DMS153 treated with DMSO at 0.1 percent for 48 hours (cell line): ENCODE results near the gene GPATCH2.
A peak's percentile ranks its signal among the peaks of the same experiment; 100 is the strongest.
"Not testable (repeated sequence)": the region's sequence is repeated elsewhere in the genome, so short reads cannot be mapped to it uniquely, and the experiment has no call there.

Source experiments
- DNase-seq: peaks from one replicate; lab custom pipeline; 2025; ENCODE audit not compliant: unreplicated experiment; lab: John Stamatoyannopoulos, UW

GPATCH2 gene

GRCh38 chr1:217526636-217527035 is 104.3 kb downstream of the GPATCH2 start:
- no peak for DNase-seq

- no peak for DNase-seq
Observed at GRCh38 chr1:217525773-217526490, 105.0 kb downstream of the GPATCH2 start.

GRCh38 chr1:217524787-217525520 is 105.9 kb downstream of the GPATCH2 start:
- no peak for DNase-seq

- DNase-seq: not testable (repeated sequence)
Observed at GRCh38 chr1:217523921-217524320, 107.0 kb downstream of the GPATCH2 start.

- no peak for DNase-seq
Observed at GRCh38 chr1:217522277-217522676, 108.6 kb downstream of the GPATCH2 start.

- no peak for DNase-seq
Observed at GRCh38 chr1:217521317-217521716, 109.6 kb downstream of the GPATCH2 start.

- no peak for DNase-seq
Observed at GRCh38 chr1:217506878-217507277, 124.0 kb downstream of the GPATCH2 start.

GRCh38 chr1:217498209-217498608 is 132.7 kb downstream of the GPATCH2 start:
- no peak for DNase-seq

- DNase-seq: no peak
Observed at GRCh38 chr1:217495249-217495648, 135.6 kb downstream of the GPATCH2 start.

GRCh38 chr1:217494767-217495166 is 136.1 kb downstream of the GPATCH2 start:
- no peak for DNase-seq

- peak; percentile 83 for DNase-seq
Observed at GRCh38 chr1:217493290-217493689, 137.6 kb downstream of the GPATCH2 start.

- no peak for DNase-seq
Observed at GRCh38 chr1:217484871-217485270, 146.0 kb downstream of the GPATCH2 start.

GRCh38 chr1:217482356-217483102 is 148.4 kb downstream of the GPATCH2 start:
- DNase-seq: no peak

GRCh38 chr1:217478450-217478849 is 152.4 kb downstream of the GPATCH2 start:
- no peak for DNase-seq

GRCh38 chr1:217472915-217473314 is 158.0 kb downstream of the GPATCH2 start:
- no peak for DNase-seq

- no peak for DNase-seq
Observed at GRCh38 chr1:217471403-217471802, 159.5 kb downstream of the GPATCH2 start.

- no peak for DNase-seq
Observed at GRCh38 chr1:217469983-217470382, 160.9 kb downstream of the GPATCH2 start.

- DNase-seq: no peak
Observed at GRCh38 chr1:217465102-217465501, 165.8 kb downstream of the GPATCH2 start.

GRCh38 chr1:217462666-217463065 is 168.2 kb downstream of the GPATCH2 start:
- DNase-seq: no peak

- DNase-seq: no peak
Observed at GRCh38 chr1:217462159-217462558, 168.7 kb downstream of the GPATCH2 start.

GRCh38 chr1:217457016-217457415 is 173.9 kb downstream of the GPATCH2 start:
- no peak for DNase-seq

GRCh38 chr1:217456261-217456660 is 174.6 kb downstream of the GPATCH2 start:
- DNase-seq: no peak
